PC-3 (cell line): ENCODE data around the gene CYP2R1. TPM values are rescaled to one million over a fixed set of nuclear protein-coding genes. Genes with fewer than 3 reads are reported as not detected.
"Not testable (repeated sequence)": the region's sequence is repeated elsewhere in the genome, so short reads cannot be mapped to it uniquely, and the experiment has no call there.

Experiments
- ATAC-seq: fragments of 200-7000 bp; cut with Tn5 transposase; 2 replicates; pipeline ENCODE4 v1.9.1; 2020; ENCODE audit warnings: mild to moderate bottlenecking, moderate library complexity
- BruUV-seq: library from RNA; stranded (reverse); fragments of 400-500 nt; replicated peaks from 2 replicates; lab custom pipeline; 2021; lab: Mats Ljungman, UMichigan
- CTCF ChIA-PET: fragments of 300-600 bp; sonication (Branson Sonifier 250); formaldehyde crosslinking; loops from one replicate; lab custom pipeline; 2022; ENCODE audit warnings: antibody characterized with exemption; lab: Charles Lee
- POLR2A ChIA-PET: fragments of 300-600 bp; sonication (Branson Sonifier 250); formaldehyde crosslinking; loops from one replicate; lab custom pipeline; 2022; ENCODE audit warnings: antibody characterized with exemption; ENCODE audit not compliant: unreplicated experiment; lab: Charles Lee
- DNase-seq: peaks from one replicate; pipeline ENCODE4 v3.0.0-alpha.2; 2015
- H2AFZ ChIP-seq: fragments of 300-600 bp; sonication (generic); 2 replicates; pipeline ENCODE4 v1.6.0; 2016; ENCODE audit warnings: antibody characterized with exemption, low read length
- H3F3A ChIP-seq: fragments of 300-600 bp; sonication (generic); one replicate; pipeline ENCODE4 v1.6.0; 2017; ENCODE audit warnings: antibody characterized with exemption, low read length, control low read depth, mild to moderate bottlenecking; ENCODE audit not compliant: unreplicated experiment
- H3K27ac ChIP-seq: fragments of 300-600 bp; sonication (generic); 2 replicates; pipeline ENCODE4 v1.5.1; 2016; ENCODE audit warnings: mild to moderate bottlenecking, low read length
- H3K27me3 ChIP-seq: fragments of 300-600 bp; sonication (generic); 2 replicates; pipeline ENCODE4 v1.6.1; 2016; ENCODE audit warnings: low read length, mixed read lengths
- H3K36me3 ChIP-seq: fragments of 300-600 bp; sonication (generic); 2 replicates; pipeline ENCODE4 v1.6.1; 2016; ENCODE audit warnings: low read depth, mixed run types, low read length, mixed read lengths
- H3K4me1 ChIP-seq: fragments of 300-600 bp; sonication (generic); 2 replicates; pipeline ENCODE4 v1.5.1; 2016; ENCODE audit warnings: low read length; ENCODE audit not compliant: insufficient read depth
- H3K4me2 ChIP-seq: fragments of 300-600 bp; sonication (generic); 2 replicates; pipeline ENCODE4 v1.6.0; 2016; ENCODE audit warnings: low read length
- H3K4me3 ChIP-seq: fragments of 300-600 bp; sonication (generic); 2 replicates; pipeline ENCODE4 v1.5.1; 2016; ENCODE audit warnings: mild to moderate bottlenecking, low read length, mixed read lengths
- H3K79me2 ChIP-seq: fragments of 300-600 bp; sonication (generic); 2 replicates; pipeline ENCODE4 v1.6.1; 2017; ENCODE audit warnings: low read length, mixed read lengths
- H3K9ac ChIP-seq: fragments of 300-600 bp; sonication (generic); 2 replicates; pipeline ENCODE4 v1.6.0; 2016; ENCODE audit warnings: mild to moderate bottlenecking, low read length
- H3K9me2 ChIP-seq: fragments of 300-600 bp; sonication (generic); replicated peaks from 2 replicates; pipeline ENCODE4 v1.6.1; 2016; ENCODE audit warnings: mixed run types, low read length, mixed read lengths
- H3K9me3 ChIP-seq: fragments of 300-600 bp; sonication (generic); 2 replicates; pipeline ENCODE4 v1.6.1; 2016; ENCODE audit warnings: low read length, mixed read lengths
- H4K20me1 ChIP-seq: fragments of 300-600 bp; sonication (generic); 2 replicates; pipeline ENCODE4 v1.6.1; 2016; ENCODE audit warnings: low read length, mixed read lengths
- CTCF ChIP-seq: fragments of 300-600 bp; sonication (generic); conservative IDR thresholded peaks from 2 replicates; pipeline ENCODE4 v1.5.1; 2017; ENCODE audit warnings: antibody characterized with exemption, low read depth, mild to moderate bottlenecking, low read length
- EZH2 ChIP-seq: fragments of 300-600 bp; sonication (generic); IDR thresholded peaks from one replicate; pipeline ENCODE4 v1.6.1; 2017; ENCODE audit warnings: antibody characterized with exemption, mild to moderate bottlenecking, low read length; ENCODE audit not compliant: unreplicated experiment
- EZH2phosphoT487 ChIP-seq: fragments of 300-600 bp; sonication (generic); IDR thresholded peaks from 2 replicates; pipeline ENCODE4 v1.6.1; 2018; ENCODE audit warnings: mild to moderate bottlenecking, antibody characterized with exemption, low read length, borderline replicate concordance
- intact Hi-C: fragments of 100-400 bp; cut with micrococcal nuclease; formaldehyde crosslinking; loops from 2 replicates; pipeline ENCODE4 v1.9.0; 2023
- total RNA-seq: library from RNA; depleted of rRNA; stranded (reverse); fragments of >200 nt; gene quantifications from 2 replicates; pipeline ENCODE4 v1.2.3, GENCODE V29; 2014

Gene CYP2R1
- total RNA-seq, 1 experiment from 2014 or later = 7.5 TPM

- no peaks in the 10 kb centered on the region for H3K9me3 ChIP-seq
- TF ChIP-seq EZH2phosphoT487 = no peak
- H3K9ac ChIP-seq = no peak overlapping the region
- DNase-seq (no peak), ATAC-seq (no peak)
- no TSS peak for BruUV-seq
- H3K4me2 ChIP-seq = no peak overlapping the region
- POLR2A ChIA-PET = no interaction called here
- no peaks in the 10 kb centered on the region for H3K79me2 ChIP-seq
- H3K4me1 ChIP-seq = no peaks in the 10 kb centered on the region
- H3F3A ChIP-seq = no peaks in the 10 kb centered on the region
- no peaks in the 10 kb centered on the region for H3K36me3 ChIP-seq
- H3K4me3 ChIP-seq = no peak overlapping the region
- H2AFZ ChIP-seq = no peak overlapping the region
- CTCF ChIA-PET = no interaction called here
- intact Hi-C loops = no loop called here
- H4K20me1 ChIP-seq = no peaks in the 10 kb centered on the region
- H3K9me2 ChIP-seq = no peaks in the 10 kb centered on the region
- no peaks in the 10 kb centered on the region for H3K27me3 ChIP-seq
- H3K27ac ChIP-seq = no peak overlapping the region
Observed at GRCh38 chr11:14881576-14882193, 10.3 kb downstream of the CYP2R1 start.

- Histone ChIP-seq H3K4me1 (peaks cover 8% of the 10 kb centered on the region), H3K27me3 (no peaks in the 10 kb centered on the region), H3K4me2 (no peak overlapping the region), H4K20me1 (no peaks in the 10 kb centered on the region), H3F3A (no peaks in the 10 kb centered on the region), H3K27ac (no peak overlapping the region), H3K36me3 (no peaks in the 10 kb centered on the region), H3K9me3 (no peaks in the 10 kb centered on the region), H3K9ac (no peak overlapping the region), H3K79me2 (no peaks in the 10 kb centered on the region), H3K9me2 (no peaks in the 10 kb centered on the region), H2AFZ (no peak overlapping the region), H3K4me3 (no peak overlapping the region)
- ChIA-PET POLR2A (no interaction called here), CTCF (no interaction called here)
- TF ChIP-seq EZH2 (no peak), EZH2phosphoT487 (no peak), CTCF (no peak)
- DNase-seq = no peak
- ATAC-seq = no peak
- intact Hi-C loops = no loop called here
- no TSS peak for BruUV-seq
Observed at GRCh38 chr11:14875163-14875562, 16.9 kb downstream of the CYP2R1 start.

GRCh38 chr11:14873632-14874031 is 18.4 kb downstream of the CYP2R1 start:
- H3K27ac ChIP-seq = no peak overlapping the region
- H3K27me3 ChIP-seq = no peaks in the 10 kb centered on the region
- POLR2A ChIA-PET = no interaction called here
- TF ChIP-seq EZH2phosphoT487 = no peak
- peaks cover 8% of the 10 kb centered on the region for H3K4me1 ChIP-seq
- DNase-seq = no peak
- H2AFZ ChIP-seq = no peak overlapping the region
- no peak overlapping the region for H3K4me2 ChIP-seq
- H3K9me2 ChIP-seq = no peaks in the 10 kb centered on the region
- H4K20me1 ChIP-seq = no peaks in the 10 kb centered on the region
- H3K4me3 ChIP-seq = no peak overlapping the region
- BruUV-seq = no TSS peak
- CTCF ChIA-PET = no interaction called here
- no peaks in the 10 kb centered on the region for H3K9me3 ChIP-seq
- H3F3A ChIP-seq = no peaks in the 10 kb centered on the region
- no peaks in the 10 kb centered on the region for H3K36me3 ChIP-seq
- no peaks in the 10 kb centered on the region for H3K79me2 ChIP-seq
- no peak for ATAC-seq
- intact Hi-C loops = loop anchor here (2.0 kb wide), 1 partner anchor 21 kb away; no protein-coding TSS in a partner anchor
- no peak overlapping the region for H3K9ac ChIP-seq

- Histone ChIP-seq H4K20me1 (no peaks in the 10 kb centered on the region), H3F3A (no peaks in the 10 kb centered on the region), H3K4me1 (peaks cover 8% of the 10 kb centered on the region), H3K9me3 (no peaks in the 10 kb centered on the region), H3K27me3 (no peaks in the 10 kb centered on the region), H2AFZ (no peak overlapping the region), H3K4me3 (no peak overlapping the region), H3K36me3 (no peaks in the 10 kb centered on the region), H3K4me2 (no peak overlapping the region), H3K9me2 (no peaks in the 10 kb centered on the region), H3K79me2 (no peaks in the 10 kb centered on the region), H3K27ac (no peak overlapping the region), H3K9ac (no peak overlapping the region)
- ChIA-PET CTCF (no interaction called here), POLR2A (no interaction called here)
- TF ChIP-seq EZH2phosphoT487 (no peak), CTCF (no peak), EZH2 (no peak)
- BruUV-seq = no TSS peak
- ATAC-seq (no peak), DNase-seq (no peak)
- intact Hi-C loops = loop anchor here (2.0 kb wide), 1 partner anchor 23 kb away; no protein-coding TSS in a partner anchor
Observed at GRCh38 chr11:14872032-14872431, 20.0 kb downstream of the CYP2R1 start.

- H3K9me3 ChIP-seq, H2AFZ ChIP-seq, POLR2A ChIA-PET, H3K4me3 ChIP-seq, H4K20me1 ChIP-seq, H3K4me1 ChIP-seq, H3K36me3 ChIP-seq, ATAC-seq, BruUV-seq, H3K9ac ChIP-seq, intact Hi-C loops, H3K9me2 ChIP-seq, H3K27ac ChIP-seq, H3K27me3 ChIP-seq, H3F3A ChIP-seq, H3K4me2 ChIP-seq, CTCF ChIA-PET, H3K79me2 ChIP-seq, DNase-seq: not testable (repeated sequence)
Observed at GRCh38 chr11:14863775-14864174, 28.3 kb downstream of the CYP2R1 start.
